Measurements from ENCODE around the gene EXOSC1. TPM values are rescaled to one million over a fixed set of nuclear protein-coding genes. Genes with fewer than 3 reads are reported as not detected.

Gene EXOSC1
- total RNA-seq, 1 donor from 2014 or later, result 37.6 TPM

DNA sequence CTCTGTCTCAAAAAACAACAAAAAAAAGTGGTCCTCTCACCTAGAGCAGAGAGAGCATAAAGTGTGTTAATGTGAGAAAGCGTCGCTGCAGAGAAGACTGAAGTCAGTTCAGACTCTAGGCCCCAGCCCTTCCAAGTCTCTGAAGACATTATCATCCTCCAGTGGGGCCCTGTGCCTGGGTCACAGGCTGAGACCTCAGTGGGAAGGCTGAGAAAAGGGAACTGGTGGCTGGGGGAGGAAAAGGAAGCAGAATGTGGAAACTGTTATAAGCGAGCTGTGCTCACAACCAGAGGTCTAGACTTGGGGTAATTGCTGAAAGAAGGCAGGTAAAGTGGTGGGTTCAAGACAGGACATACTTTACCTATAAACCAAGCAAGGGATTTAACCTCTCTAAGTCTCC is 39.7 kb downstream of the EXOSC1 start:
- Histone ChIP-seq H3K4me3 (no peak overlapping the region), H3K27me3 (no peaks in the 10 kb centered on the region), H3K36me3 (no peaks in the 10 kb centered on the region), H3K4me1 (peaks cover 19% of the 10 kb centered on the region), H3K27ac (no peak overlapping the region), H3K9me3 (no peaks in the 10 kb centered on the region)
- TF ChIP-seq, protein P1, sequence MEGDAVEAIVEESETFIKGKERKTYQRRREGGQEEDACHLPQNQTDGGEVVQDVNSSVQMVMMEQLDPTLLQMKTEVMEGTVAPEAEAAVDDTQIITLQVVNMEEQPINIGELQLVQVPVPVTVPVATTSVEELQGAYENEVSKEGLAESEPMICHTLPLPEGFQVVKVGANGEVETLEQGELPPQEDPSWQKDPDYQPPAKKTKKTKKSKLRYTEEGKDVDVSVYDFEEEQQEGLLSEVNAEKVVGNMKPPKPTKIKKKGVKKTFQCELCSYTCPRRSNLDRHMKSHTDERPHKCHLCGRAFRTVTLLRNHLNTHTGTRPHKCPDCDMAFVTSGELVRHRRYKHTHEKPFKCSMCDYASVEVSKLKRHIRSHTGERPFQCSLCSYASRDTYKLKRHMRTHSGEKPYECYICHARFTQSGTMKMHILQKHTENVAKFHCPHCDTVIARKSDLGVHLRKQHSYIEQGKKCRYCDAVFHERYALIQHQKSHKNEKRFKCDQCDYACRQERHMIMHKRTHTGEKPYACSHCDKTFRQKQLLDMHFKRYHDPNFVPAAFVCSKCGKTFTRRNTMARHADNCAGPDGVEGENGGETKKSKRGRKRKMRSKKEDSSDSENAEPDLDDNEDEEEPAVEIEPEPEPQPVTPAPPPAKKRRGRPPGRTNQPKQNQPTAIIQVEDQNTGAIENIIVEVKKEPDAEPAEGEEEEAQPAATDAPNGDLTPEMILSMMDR (IDR thresholded peaks at IDR 0.05), result no peak
- TF ChIP-seq POLR2A (IDR thresholded peaks at IDR 0.05) (no peak), POLR2AphosphoS5 (IDR thresholded peaks at IDR 0.05; ENCODE audit: insufficient read depth in 1 of 2, low read depth in 1 of 2) (no peak)
- intact Hi-C loops (cut with DNase I), result no loop called here
- DNase-seq (ENCODE audit: extremely low spot score in 2 of 2), result no peak

DNA sequence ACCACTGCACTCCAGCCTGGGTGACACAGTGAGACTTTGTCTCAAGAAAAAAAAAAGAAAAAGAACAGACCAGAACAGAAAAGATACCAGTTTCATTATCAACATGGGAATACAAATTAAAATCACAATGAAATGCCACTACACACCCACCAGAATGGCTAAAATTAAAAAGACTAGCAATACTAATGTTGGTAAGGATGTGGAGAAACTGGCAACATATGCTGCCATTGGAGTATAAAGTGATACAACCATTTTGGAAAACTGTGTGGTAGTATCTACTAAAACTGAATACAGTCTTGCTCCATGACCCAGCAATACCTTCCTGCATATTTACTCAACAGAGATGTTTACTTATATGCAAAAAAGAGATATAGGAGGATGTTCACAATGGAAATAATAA is 41.8 kb downstream of the EXOSC1 start:
- no peak overlapping the region for H3K27ac ChIP-seq
- intact Hi-C loops (cut with DNase I), result no loop called here
- no peak overlapping the region for H3K4me3 ChIP-seq
- H3K27me3 ChIP-seq, result no peaks in the 10 kb centered on the region
- DNase-seq (ENCODE audit: extremely low spot score in 2 of 2), result no peak
- H3K4me1 ChIP-seq, result peaks cover 33% of the 10 kb centered on the region
- no peak for TF ChIP-seq POLR2A (IDR thresholded peaks at IDR 0.05)
- TF ChIP-seq POLR2AphosphoS5 (IDR thresholded peaks at IDR 0.05; ENCODE audit: insufficient read depth in 1 of 2, low read depth in 1 of 2), result no peak
- TF ChIP-seq, protein P1 (IDR thresholded peaks at IDR 0.05), result no peak
- H3K36me3 ChIP-seq, result no peaks in the 10 kb centered on the region
- H3K9me3 ChIP-seq, result no peaks in the 10 kb centered on the region

DNA sequence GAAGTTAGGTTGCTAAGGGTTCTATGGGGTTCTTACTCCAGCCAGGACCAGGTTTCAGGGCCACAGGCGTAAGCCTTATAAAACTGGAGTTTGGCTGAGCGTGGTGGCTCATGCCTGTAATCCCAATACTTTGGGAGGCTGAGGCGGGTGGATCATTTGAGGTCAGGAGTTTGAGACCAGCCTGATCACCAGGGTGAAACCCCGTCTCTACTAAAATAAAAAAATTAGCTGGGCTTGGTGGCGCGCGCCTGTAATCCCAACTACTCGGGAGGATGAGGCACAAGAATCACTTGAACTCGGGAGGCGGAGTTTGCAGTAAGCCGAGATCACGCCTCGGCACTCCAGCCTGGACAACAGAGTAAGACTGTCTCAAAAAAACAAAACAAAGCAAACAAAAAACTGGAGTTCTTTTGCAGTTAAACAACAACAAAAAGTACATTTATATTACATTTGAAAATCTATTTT is 44.3 kb downstream of the EXOSC1 start:
- Histone ChIP-seq H3K4me1 (peaks cover 15% of the 10 kb centered on the region), H3K36me3 (peaks cover 0 to 11% of the 10 kb centered on the region in 2 donors), H3K4me3 (peak overlapping the region; percentile 78 to 88), H3K9me3 (no peaks in the 10 kb centered on the region), H3K27me3 (no peaks in the 10 kb centered on the region), H3K27ac (no peak overlapping the region)
- intact Hi-C loops (cut with DNase I), result no loop called here
- TF ChIP-seq POLR2A (IDR thresholded peaks at IDR 0.05) (no peak), POLR2AphosphoS5 (IDR thresholded peaks at IDR 0.05; ENCODE audit: insufficient read depth in 1 of 2, low read depth in 1 of 2) (no peak)
- TF ChIP-seq, protein P1 (IDR thresholded peaks at IDR 0.05), result no peak
- DNase-seq (ENCODE audit: extremely low spot score in 2 of 2), result no peak

DNA sequence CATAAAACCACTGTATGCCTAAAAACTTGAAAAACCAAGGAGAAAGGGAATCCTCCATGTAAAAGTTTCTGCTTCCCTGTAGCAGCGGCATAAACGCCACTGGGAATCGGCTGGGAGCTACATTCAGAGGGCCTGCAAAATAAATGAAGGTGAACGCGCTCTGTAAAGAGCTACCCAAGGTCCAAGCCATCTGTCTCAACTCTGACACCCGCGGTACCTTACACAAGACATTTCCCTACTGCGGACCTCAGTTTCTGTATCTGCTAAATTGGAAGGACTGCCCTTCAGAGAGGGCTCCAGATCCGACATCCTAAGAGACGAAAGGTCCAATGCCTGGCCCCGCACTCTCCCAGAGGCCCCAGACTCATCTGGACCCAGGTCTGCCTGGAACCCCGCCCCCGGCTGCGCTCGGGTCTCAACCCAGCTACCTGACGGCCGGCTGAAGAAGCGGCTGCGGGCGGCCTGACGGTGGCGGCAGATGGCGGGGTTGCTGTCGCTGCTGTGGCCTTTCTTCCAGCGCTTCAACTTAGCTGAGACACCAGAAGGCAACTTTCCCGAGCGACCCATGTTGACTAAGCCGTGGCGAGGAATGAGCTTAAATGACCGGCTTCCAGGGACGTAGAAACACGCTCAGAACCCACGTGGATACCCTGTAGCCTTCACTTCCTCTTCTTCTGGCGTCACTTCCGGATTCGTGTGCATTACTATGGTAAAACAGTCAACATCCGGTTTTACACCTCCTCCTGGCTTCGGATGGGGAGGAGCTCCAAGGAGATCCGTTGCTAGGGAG is 44.9 kb downstream of the EXOSC1 start, which contains the start of gene RRP12:
RRP12 (minus strand) TSS at position 676 of the 790 bp plus-strand sequence; CDS start at position 567, 109 bp downstream.
- no peaks in the 10 kb centered on the region for H3K27me3 ChIP-seq
- H3K27ac ChIP-seq, result peak within 1 kb of the TSS; percentile 51
- no peaks in the 10 kb centered on the region for H3K9me3 ChIP-seq
- TF ChIP-seq POLR2A (IDR thresholded peaks at IDR 0.05) (no peak), POLR2AphosphoS5 (IDR thresholded peaks at IDR 0.05; ENCODE audit: insufficient read depth in 1 of 2, low read depth in 1 of 2) (peak; percentile 57 to 91)
- TF ChIP-seq, protein P1 (IDR thresholded peaks at IDR 0.05), result no peak
- DNase-seq (ENCODE audit: extremely low spot score in 2 of 2), result peak in 1 of 2 donors; percentile 95
- intact Hi-C loops (cut with DNase I), result no loop called here
- H3K36me3 ChIP-seq, result peaks cover 0 to 17% of the 10 kb centered on the region in 2 donors
- H3K4me1 ChIP-seq, result peaks cover 14% of the 10 kb centered on the region
- H3K4me3 ChIP-seq, result peak within 1 kb of the TSS; percentile 78 to 88

Data from vagina (tissue), 2 donors.